Measurements from ENCODE around the gene CMTM6.

GRCh38 chr3:32495085-32495484 is 7.6 kb downstream of the CMTM6 start:
- TF ChIP-seq CTCF (IDR thresholded peaks at IDR 0.05) (no peak), POLR2A (IDR thresholded peaks at IDR 0.05; ENCODE audit: low read depth) (no peak), EP300 (IDR thresholded peaks at IDR 0.05) (no peak), POLR2AphosphoS5 (IDR thresholded peaks at IDR 0.05) (no peak)

All from esophagus muscularis mucosa (tissue), 4 donors.